Stimulated activated CD8-positive, alpha-beta memory T cell treated with anti-CD3 and anti-CD28 coated beads, Interleukin-7, amount 100 ng/mL, for 48 hours (primary cell): Measurements from ENCODE around the gene AP1M2.

Experiments
- DNase-seq, 2 donors: peaks; one replicate each; pipeline ENCODE4 v3.0.0-alpha.2; 2020; ENCODE audit warnings: low read depth in 1 of 2; ENCODE audit errors: extremely low read depth in 1 of 2

AP1M2 gene

DNA sequence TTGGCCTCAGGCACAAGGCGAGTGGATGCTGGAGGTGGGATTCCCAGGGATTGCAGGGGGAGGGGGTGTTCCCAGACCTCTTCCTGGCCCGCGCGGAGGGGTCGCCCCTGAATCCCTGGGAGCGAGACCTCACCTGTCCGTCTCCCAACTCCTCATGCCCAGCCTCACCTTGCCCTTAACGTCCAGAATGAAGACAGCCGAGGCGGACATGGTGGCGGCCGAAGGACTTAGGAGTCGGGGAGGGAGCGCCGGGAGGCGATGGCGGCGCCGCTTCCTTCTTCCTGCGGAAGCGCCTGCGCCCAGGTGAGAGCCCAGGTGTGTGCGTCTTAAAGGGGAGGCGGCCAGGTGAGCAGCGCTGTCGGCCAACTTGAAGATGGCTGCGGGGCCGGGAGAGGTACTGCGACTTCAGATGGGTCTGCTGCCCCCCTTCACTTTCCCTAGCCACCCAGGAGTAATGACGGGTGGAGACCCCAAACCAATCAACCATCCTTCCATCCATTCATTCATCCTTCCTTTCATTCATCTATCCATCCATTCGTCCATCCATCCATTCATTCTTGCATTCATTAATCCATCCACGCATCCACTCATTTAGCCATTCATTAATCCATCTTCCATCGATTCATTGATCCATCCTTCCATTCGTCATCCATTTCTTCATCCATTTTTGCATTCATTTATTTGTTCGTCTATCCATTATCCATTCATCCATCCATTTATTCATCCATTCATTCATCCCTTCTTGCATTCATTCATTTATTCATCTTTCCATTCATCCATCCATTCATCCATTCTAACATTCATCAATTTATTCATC, at the start of gene AP1M2:
Gene AP1M2, minus strand, starts transcription at position 291 of the 817 bp plus-strand sequence. Its CDS starts 81 bp downstream, at position 210.
- DNase-seq: no peak

DNA sequence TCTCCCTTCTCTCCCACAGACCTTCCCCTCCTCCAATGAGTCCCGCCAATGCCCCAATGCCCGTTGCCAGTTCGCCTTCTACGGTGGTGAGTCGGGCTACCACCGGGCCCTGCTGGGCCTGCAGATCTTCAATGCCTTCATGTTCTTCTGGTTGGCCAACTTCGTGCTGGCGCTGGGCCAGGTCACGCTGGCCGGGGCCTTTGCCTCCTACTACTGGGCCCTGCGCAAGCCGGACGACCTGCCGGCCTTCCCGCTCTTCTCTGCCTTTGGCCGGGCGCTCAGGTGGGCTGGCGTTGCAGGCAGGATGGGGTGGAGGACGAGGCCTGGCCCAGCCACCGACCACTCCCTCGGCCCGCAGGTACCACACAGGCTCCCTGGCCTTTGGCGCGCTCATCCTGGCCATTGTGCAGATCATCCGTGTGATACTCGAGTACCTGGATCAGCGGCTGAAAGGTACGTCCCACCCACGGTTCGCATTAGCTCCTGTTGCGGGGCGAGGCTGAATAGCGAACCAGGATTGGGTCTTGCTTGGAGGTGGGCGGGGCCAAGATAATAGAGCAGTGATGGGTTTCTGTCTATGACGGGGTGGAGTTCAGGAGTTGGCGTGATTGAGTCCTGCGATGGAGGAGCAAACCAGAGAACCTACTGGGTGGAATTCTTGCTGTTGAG, 49.3 kb upstream of the AP1M2 start:
- DNase-seq: no peak

DNA sequence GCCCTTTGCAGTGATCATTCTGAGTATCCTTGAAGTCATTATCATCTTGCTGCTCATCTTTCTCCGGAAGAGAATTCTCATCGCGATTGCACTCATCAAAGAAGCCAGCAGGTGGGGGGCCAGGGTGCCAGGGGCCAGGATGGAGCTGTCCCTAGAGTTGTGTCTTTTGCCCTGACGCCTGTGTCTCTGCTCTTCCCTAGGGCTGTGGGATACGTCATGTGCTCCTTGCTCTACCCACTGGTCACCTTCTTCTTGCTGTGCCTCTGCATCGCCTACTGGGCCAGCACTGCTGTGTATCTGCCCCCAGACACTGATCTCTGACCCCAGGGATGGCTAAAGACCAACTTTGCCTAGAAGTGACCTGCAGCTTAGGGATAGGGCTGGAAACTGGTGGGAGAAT, 47.9 kb upstream of the AP1M2 start:
- DNase-seq: no peak

DNA sequence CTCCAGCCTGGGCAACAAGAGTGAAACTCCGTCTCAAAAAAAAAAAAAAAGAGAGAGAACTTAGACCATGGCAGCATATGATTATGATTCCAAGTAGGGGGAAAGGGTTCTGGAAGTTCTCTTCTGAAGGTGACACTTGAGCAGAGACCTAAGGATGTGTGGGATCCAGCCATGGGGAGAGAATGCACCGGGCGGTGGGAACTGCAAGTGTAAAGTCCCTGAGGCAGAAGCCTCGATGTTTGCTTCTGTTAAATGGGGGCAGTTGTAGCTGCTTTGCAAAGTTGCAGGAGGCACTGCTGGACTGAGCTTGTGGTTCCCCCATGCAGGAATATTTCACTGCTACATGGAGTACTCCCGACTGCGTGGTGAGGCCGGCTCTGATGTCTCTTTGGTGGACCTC, 47.3 kb upstream of the AP1M2 start:
- DNase-seq: no peak

DNA sequence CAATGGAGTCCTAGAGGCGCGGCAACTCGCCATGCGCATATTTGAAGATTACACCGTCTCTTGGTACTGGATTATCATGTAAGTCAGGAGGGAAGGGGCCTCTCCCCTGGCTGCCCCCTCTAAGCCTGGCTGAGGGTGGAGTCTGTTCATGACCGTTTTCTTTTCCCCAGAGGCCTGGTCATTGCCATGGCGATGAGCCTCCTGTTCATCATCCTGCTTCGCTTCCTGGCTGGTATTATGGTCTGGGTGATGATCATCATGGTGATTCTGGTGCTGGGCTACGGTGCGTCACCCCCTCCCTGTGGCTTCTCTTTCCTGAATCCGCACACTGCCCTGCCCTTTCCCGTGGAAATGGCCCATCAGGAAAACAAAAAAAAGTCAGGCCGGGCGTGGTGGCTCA, 44.8 kb upstream of the AP1M2 start:
- DNase-seq: no peak

DNA sequence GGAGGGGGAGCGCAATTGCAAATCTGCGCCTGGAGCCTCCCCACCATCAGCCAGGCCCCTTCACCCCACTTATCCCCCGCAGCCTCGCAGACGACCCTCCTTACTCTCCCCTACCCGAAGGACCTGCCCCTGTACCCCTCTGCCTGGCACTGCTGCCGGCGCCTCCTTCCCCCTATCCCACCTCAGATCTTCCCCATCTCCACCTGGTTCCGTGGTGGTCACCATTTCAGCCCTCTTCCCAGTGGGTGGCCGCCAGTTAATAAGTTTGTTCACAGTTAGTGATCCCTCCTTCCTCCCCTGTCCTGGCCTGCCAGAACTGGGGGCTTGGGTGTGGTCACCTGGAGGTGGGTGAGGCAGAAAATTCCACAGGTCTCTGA, 38.6 kb upstream of the AP1M2 start:
- no peak for DNase-seq

- DNase-seq: no peak
Observed at GRCh38 chr19:10625003-10625761, 38.1 kb upstream of the AP1M2 start, which contains the start of gene SLC44A2. Gene SLC44A2, plus strand, starts transcription at chr19:10625553. Its CDS starts 81 bp downstream, at chr19:10625634.

- no peak for DNase-seq
Observed at GRCh38 chr19:10624585-10624984, 37.5 kb upstream of the AP1M2 start.

DNA sequence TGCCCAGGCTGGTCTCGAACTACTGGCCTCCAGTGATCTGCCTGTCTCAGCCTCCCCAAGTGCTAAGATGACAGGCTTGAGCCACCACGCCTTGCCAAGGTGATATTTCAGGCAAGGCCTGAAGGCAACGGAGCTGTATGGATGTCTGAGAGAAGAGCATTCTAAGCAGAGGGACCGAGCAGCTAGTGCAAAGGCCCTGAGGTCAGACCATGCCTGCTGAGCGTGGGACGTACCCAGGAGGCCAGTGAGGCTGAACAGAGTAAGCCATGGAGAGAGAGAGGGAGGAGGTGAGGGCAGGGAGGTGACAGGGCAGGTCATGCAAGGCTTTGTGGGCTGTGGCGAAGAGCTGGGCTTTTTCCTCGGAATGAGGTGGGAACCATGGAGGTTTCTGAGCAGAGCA, 34.9 kb upstream of the AP1M2 start:
- no peak for DNase-seq

DNA sequence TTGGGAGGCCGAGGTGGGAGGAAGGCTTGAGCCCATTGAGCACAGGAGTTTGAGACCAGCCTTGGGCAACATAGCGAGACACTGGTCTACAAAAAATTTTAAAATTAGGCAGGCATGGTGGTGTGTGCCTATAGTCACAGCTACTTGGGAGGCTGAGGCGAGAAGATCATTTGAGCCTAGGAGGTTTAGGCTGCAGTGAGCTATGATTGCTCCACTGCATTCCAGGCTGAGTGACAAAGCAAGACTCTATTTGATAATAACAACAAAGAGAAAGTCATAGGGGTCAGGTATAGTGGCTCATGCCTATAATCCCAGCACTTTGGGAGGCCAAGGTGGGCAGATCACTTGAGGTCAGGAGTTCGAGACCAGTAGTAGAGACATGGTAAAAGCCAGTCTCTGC, 33.7 kb upstream of the AP1M2 start:
- DNase-seq: no peak

DNA sequence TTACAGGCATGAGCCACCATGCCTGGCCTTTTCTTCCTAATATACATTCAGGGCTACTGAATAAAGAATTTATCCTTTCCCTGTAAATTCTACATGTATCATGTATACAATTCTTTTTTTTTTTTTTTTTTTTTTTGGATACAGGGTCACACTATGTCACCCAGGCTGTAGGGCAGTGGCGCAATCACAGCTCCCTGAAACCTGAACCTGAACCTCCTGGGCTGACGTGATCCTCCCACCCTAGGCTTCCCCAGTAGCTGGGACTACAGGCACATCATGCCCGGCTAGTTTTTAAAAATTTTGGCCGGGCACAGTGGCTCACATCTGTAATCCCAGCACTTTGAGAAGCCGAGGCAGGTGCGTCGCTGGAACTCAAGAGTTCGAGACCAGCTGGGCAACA, 31.7 kb upstream of the AP1M2 start:
- DNase-seq: no peak

- no peak for DNase-seq
Observed at GRCh38 chr19:10617409-10618121, 30.5 kb upstream of the AP1M2 start.

- DNase-seq: no peak
Observed at GRCh38 chr19:10615429-10616023, 28.4 kb upstream of the AP1M2 start.

DNA sequence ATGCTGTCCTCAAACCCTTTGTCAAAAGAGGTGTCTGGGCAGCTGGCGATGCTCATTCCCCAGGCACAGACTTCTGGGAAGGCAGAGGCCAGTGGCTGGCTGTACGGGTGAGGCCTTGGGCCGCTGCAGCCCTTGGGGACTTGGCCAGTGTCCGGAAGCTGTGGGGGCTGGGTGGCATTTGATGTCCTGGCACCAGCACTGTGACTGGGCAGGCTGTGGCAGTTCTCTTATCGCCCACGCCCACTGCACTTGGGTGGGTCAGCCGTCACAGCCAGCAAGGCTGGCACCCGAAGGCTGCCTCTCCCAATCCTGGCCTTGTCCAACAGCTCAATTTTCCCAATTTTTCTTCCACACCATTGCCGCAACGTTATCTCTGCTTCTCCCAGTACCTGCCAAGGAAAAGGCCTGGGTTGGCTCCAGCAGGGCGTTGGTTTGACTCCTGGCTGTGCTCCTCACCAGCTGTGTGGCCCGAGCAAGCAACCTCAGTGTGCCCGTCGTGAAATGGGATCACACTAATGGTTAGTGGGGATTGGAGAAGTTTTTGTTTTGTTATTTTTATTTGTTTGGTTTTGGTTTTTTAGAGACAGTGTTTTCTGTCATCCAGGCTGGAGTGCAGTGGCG, 25.5 kb upstream of the AP1M2 start:
- no peak for DNase-seq

DNA sequence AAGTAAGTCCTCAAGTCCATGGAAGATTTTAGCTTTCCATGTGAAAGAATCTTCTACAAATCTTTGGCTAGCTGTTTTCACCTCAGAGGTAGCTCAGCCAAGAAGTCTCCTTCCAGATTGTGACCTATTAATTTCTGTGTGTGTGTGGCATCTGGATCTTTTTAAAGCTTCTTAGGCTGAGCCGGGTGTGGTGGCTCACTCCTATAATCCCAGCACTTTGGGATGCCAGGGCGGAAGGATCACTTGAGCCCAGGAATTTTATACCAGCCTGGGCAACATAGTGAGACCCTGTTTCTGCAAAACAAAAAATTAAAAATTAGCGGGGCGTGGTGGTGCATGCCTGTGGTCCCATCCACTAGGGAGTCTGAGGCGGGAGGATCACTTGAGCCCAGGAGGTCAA, 24.8 kb upstream of the AP1M2 start:
- no peak for DNase-seq

DNA sequence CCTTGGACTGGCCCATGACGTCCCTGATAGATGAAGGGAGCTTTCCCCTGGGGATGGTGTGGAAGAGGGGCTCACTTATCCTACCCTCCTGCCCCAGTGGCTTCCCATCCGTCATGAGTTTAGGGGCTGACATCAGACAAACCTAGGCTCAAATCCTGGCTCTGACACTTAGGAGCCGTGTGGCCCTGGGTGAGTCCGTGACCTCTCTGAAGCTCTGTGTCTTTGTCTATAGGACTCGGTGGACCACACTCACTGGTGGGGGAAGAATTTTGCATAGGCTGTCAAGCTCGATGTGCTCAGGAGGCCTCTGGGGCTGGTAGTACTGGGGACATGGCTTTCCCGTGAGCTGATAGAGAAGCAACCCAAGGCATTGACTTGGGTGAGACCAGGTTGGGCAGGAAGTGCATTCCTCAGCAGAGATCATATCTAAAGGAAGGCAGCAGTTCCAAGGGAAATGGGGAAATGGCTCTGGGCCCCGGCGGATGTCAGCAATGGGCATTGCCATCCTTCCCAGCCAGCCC, 17.4 kb upstream of the AP1M2 start:
- DNase-seq: no peak

- no peak for DNase-seq
Observed at GRCh38 chr19:10603873-10604459, 16.9 kb upstream of the AP1M2 start.

- peak; percentile 49 to 69 for DNase-seq
Observed at GRCh38 chr19:10603084-10603872, 16.2 kb upstream of the AP1M2 start.
